Memory B cell (primary cell): Measurements from ENCODE around the gene NIF3L1.

Source experiments
- ATAC-seq: fragments of 150-1000 bp; cut with Tn5 transposase; 2 replicates; pipeline ENCODE4 v1.10.0; 2021; ENCODE audit warnings: low read depth, mild to moderate bottlenecking, moderate library complexity
- DNase-seq, 2 donors: peaks; one replicate each; pipeline ENCODE4 v3.0.0; 2022; ENCODE audit warnings: low spot score in 2 of 2
- H3K27ac Mint-ChIP-seq: one replicate; pipeline ENCODE4 v1.8.0; 2022; ENCODE audit warnings: mild to moderate bottlenecking, moderate library complexity, mixed read lengths
- H3K27me3 Mint-ChIP-seq: one replicate; pipeline ENCODE4 v1.8.0; 2022; ENCODE audit warnings: mixed read lengths
- H3K36me3 Mint-ChIP-seq: one replicate; pipeline ENCODE4 v1.8.0; 2022; ENCODE audit warnings: mild to moderate bottlenecking, mixed read lengths
- H3K4me1 Mint-ChIP-seq: one replicate; pipeline ENCODE4 v1.8.0; 2022; ENCODE audit warnings: mixed read lengths
- H3K4me3 Mint-ChIP-seq: one replicate; pipeline ENCODE4 v1.8.0; 2022; ENCODE audit warnings: mild to moderate bottlenecking, moderate library complexity, mixed read lengths
- H3K9me3 Mint-ChIP-seq: one replicate; pipeline ENCODE4 v1.8.0; 2022; ENCODE audit warnings: mixed read lengths

The NIF3L1 gene

GRCh38 chr2:200909958-200910357 is 20.8 kb downstream of the NIF3L1 start:
- DNase-seq (no peak), ATAC-seq (no peak)
- H3K4me3 Mint-ChIP-seq = no peak overlapping the region
- H3K36me3 Mint-ChIP-seq = peaks cover 21% of the 10 kb centered on the region
- no peaks in the 10 kb centered on the region for H3K4me1 Mint-ChIP-seq
- no peaks in the 10 kb centered on the region for H3K27me3 Mint-ChIP-seq
- H3K9me3 Mint-ChIP-seq = no peaks in the 10 kb centered on the region
- H3K27ac Mint-ChIP-seq = no peak overlapping the region

DNA sequence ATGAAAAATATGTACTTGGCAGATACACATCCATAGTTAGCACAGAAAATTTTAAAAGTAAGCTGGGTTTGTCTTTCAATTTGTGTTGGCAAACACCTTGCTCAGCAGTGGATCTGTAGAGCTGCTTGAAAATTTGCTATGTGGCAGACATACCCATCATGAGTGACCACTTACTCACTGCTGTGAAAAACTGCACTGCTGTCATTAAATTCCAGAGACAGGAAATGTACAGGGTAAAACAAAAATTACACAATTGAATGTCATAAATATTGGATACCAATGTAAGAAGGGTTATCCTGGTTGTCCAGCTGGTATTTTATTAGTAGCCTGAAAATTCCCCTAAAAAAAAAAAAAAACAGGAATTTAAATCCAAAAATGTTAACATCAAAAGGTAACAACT is 24.5 kb downstream of the NIF3L1 start:
- Mint-ChIP-seq H3K4me1 (no peaks in the 10 kb centered on the region), H3K27me3 (no peaks in the 10 kb centered on the region), H3K4me3 (no peak overlapping the region), H3K27ac (peak overlapping the region; percentile 62), H3K9me3 (no peaks in the 10 kb centered on the region), H3K36me3 (peaks cover 23% of the 10 kb centered on the region)
- ATAC-seq (no peak), DNase-seq (no peak)

DNA sequence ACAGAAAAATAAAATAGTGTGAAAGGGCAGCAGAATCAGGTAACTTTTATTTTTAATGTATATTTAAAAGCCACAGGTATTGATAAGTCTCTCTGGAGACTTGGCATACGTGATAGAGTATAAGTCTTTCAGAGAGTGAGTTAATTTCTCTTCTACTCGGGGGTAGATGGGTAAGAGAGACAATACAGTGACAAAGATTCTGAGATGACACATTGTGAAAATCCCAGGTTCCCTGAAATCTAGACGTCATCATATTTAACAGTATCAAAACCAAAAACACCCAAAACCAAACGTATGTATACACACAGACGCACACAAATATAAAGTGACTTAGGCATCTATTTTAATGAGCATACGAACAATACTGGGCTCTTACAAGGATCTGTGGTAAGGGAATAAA is 33.3 kb downstream of the NIF3L1 start:
- ATAC-seq = no peak
- no peak overlapping the region for H3K4me3 Mint-ChIP-seq
- peaks cover 15% of the 10 kb centered on the region for H3K36me3 Mint-ChIP-seq
- DNase-seq = no peak
- H3K27ac Mint-ChIP-seq = peak overlapping the region; percentile 32
- H3K9me3 Mint-ChIP-seq = no peaks in the 10 kb centered on the region
- no peaks in the 10 kb centered on the region for H3K27me3 Mint-ChIP-seq
- no peaks in the 10 kb centered on the region for H3K4me1 Mint-ChIP-seq

DNA sequence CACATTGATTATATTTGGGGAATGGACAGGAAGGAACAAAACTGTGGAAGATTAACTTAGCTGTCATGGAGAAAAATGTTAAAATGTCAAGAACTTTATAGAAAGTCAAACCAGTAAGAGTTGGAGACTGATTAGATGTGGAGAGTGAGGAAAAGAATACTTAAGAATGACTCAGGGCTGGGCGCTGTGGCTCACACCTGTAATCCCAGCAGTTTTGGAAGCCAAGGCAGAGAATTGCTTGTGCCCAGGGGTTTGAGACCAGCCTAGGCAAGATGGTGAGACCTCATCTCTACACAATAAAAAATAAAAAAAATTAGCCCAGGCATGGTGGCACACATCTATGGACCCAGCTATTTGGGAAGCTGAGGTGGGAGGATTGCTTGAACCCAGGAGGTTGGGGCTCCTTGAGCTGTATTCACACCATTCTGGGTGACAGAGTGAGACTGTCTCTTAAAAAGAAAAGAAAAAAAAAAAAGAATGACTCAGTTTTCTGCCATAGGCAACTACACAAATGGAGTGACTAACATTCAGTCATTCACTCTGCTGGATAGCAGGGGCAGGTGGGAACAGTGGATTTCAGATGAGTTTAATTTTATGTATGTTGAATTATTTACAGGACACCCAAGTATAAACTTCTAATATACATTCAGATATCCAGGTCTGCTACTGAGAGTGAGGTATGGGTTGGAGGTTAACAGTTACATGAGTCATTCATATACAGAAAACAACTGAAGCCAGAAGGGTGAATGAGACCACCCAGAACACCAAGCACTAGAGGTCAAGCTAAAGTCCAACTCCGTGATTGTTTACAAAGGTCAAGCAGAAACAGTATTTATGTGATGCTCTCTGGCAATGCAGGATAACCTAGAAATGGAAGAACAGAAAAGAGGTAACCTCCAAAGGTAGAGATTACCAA is 40.4 kb downstream of the NIF3L1 start:
- no peak for ATAC-seq
- Mint-ChIP-seq H3K4me3 (no peak overlapping the region), H3K9me3 (no peaks in the 10 kb centered on the region), H3K27me3 (no peaks in the 10 kb centered on the region), H3K27ac (peak overlapping the region; percentile 28), H3K36me3 (peaks cover 19% of the 10 kb centered on the region), H3K4me1 (no peaks in the 10 kb centered on the region)
- no peak for DNase-seq

- Mint-ChIP-seq H3K4me1 (no peaks in the 10 kb centered on the region), H3K27me3 (no peaks in the 10 kb centered on the region), H3K9me3 (no peaks in the 10 kb centered on the region), H3K4me3 (no peak overlapping the region), H3K27ac (no peak overlapping the region), H3K36me3 (peaks cover 21% of the 10 kb centered on the region)
- ATAC-seq (no peak), DNase-seq (no peak)
These were observed 41.9 kb downstream of the NIF3L1 start for GRCh38 chr2:200930947-200931626.

DNA sequence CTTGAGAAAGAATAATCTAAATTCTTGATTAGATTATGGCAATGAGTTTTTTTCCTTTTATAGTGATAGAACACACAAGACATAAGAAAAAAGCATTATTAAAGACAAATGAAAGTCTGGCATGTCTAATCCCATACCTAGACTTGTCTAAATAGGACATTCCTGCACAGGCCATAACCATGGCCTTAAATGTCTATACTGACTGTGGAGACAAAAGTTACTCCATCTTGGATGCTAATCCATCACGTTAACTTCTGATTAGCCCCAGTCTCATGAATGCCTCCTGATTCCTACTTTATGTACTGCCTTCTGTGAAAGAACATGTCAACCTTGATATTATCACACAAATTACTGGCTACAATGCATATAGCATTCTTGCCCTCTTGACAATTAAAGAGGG is 50.7 kb downstream of the NIF3L1 start:
- Mint-ChIP-seq H3K9me3 (no peaks in the 10 kb centered on the region), H3K27ac (no peak overlapping the region), H3K4me3 (no peak overlapping the region), H3K36me3 (peaks cover 21% of the 10 kb centered on the region), H3K4me1 (peaks cover 2% of the 10 kb centered on the region), H3K27me3 (no peaks in the 10 kb centered on the region)
- DNase-seq (no peak), ATAC-seq (no peak)

DNA sequence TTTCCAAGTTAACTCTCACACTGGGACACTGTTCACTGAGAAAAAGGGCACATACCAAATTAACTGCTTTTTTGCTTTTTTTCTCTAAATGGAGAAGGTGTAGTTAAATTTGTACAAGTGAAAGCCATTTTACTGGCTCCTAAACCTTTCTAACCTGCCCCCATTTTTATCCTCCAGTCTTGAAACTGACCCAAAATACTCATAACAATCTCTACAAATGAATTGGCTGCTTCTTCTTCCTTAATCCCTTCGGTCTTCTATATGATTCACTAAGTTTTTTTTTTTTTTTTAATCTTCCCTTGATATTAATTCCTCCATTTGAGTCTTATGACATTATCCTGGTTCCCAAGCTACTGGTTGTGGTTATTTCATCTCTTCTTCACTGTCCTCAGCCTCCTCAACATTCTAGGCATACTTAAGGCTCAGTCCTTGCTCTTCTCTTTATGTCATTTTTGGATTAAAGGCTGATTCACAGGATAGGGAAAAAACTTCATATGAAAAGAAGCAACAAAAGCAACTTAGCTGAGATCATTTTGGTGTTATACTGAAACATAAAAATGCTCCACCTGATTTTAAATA is 54.4 kb downstream of the NIF3L1 start:
- Mint-ChIP-seq H3K27ac (peak overlapping the region; percentile 2), H3K36me3 (peaks cover 21% of the 10 kb centered on the region), H3K4me1 (peaks cover 2% of the 10 kb centered on the region), H3K9me3 (no peaks in the 10 kb centered on the region), H3K4me3 (no peak overlapping the region), H3K27me3 (no peaks in the 10 kb centered on the region)
- ATAC-seq = no peak
- no peak for DNase-seq

DNA sequence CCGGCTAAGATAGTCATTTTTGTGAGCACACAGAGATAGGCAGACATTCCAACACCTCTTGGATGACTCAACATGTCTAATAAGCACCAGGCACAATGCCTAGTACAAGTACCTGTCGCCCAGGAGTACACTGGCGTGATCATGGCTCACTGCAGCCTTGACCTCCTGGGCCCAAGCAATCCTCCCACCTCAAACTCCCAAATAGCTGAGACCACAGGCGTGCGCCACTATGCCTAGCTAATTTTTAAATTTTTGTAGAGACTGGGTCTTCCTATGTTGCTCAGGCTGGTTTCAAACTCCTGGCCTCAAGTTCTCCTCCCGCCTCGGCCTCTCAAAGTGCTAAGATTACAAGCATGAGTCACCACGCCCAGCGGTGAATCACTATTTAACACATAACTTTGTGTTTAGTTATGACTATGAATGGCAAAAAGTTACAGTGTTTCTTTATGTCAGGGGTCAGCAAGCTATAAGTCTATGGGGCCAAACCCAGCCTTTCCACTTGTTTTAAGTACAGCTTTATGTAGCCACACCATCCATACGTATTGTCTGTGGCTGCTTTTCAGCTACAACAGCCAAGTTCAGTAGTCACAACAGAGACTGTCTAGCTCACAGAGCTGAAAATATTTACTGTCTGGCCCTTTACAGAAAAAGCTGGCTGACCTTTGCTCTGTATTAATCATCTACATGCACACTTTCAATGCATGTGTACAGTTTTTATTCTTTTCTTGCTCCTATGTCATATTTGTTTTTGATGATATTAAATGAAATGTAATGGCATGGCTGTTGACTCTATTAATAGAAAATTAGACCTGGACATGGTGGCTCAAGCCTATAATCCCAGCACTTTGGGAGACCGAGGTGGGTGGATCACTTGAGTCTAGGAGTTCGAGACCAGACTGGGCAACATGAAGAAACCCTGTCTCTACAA is 55.6 kb downstream of the NIF3L1 start:
- peaks cover 23% of the 10 kb centered on the region for H3K36me3 Mint-ChIP-seq
- no peaks in the 10 kb centered on the region for H3K27me3 Mint-ChIP-seq
- H3K4me3 Mint-ChIP-seq = no peak overlapping the region
- no peak for DNase-seq
- peaks cover 2% of the 10 kb centered on the region for H3K4me1 Mint-ChIP-seq
- H3K27ac Mint-ChIP-seq = peak overlapping the region; percentile 2
- no peaks in the 10 kb centered on the region for H3K9me3 Mint-ChIP-seq
- no peak for ATAC-seq

DNA sequence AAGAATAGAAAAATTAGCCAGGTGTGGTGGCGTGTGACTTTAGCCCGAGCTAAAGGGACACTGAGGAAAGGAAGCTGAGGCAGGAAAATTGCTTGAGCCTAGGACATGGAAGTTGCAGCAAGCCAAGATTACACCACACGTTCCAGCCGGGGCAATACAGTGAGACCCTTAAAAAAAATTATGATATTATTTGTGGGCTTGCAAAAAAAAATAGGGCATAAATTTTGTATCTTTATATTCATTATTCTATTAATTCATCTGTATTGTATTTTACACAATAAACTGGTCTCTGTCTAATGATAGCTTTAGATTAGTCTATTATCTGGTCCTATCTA is 56.2 kb downstream of the NIF3L1 start:
- H3K9me3 Mint-ChIP-seq = no peaks in the 10 kb centered on the region
- no peak overlapping the region for H3K4me3 Mint-ChIP-seq
- ATAC-seq (no peak), DNase-seq (no peak)
- no peaks in the 10 kb centered on the region for H3K27me3 Mint-ChIP-seq
- peaks cover 23% of the 10 kb centered on the region for H3K36me3 Mint-ChIP-seq
- H3K4me1 Mint-ChIP-seq = peaks cover 2% of the 10 kb centered on the region
- no peak overlapping the region for H3K27ac Mint-ChIP-seq

DNA sequence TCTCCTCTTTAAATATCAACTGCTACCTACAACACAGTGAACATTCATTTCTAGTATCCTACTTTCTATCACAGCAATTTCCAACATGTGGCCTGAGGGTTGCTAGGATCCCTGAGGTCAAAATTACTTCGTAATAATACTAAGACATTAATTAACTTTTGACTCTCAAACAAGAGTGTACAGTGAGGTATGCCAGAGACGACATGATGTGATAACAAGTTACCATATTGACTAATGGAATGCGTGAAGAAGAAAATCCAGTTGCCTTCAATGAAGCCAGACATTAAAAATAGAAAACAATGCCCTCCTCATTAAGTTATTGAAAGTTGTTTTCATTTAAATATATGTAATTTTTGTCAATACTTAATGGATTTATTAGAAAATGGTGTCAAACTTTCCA is 61.2 kb downstream of the NIF3L1 start:
- Mint-ChIP-seq H3K4me3 (no peak overlapping the region), H3K36me3 (peaks cover 21% of the 10 kb centered on the region), H3K9me3 (no peaks in the 10 kb centered on the region), H3K4me1 (no peaks in the 10 kb centered on the region), H3K27ac (no peak overlapping the region), H3K27me3 (no peaks in the 10 kb centered on the region)
- DNase-seq (no peak), ATAC-seq (no peak)
